Caco-2 (cell line): Measurements from ENCODE around the gene RAB3B. TPM values are rescaled to one million over a fixed set of nuclear protein-coding genes. Genes with fewer than 3 reads are reported as not detected.

Experiments
- BruUV-seq: library from RNA; stranded (reverse); fragments of 400-500 nt; replicated peaks from 2 replicates; lab custom pipeline; 2021; lab: Mats Ljungman, UMichigan
- CTCF ChIA-PET: fragments of 300-600 bp; sonication (Branson Sonifier 250); formaldehyde crosslinking; loops from one replicate; lab custom pipeline; 2022; ENCODE audit warnings: antibody characterized with exemption; lab: Charles Lee
- POLR2A ChIA-PET: fragments of 300-600 bp; sonication (Branson Sonifier 250); formaldehyde crosslinking; loops from one replicate; lab custom pipeline; 2022; ENCODE audit warnings: antibody characterized with exemption; lab: Charles Lee
- DNase-seq, 2 experiments: peaks; one replicate each; pipeline versions ENCODE4 v3.0.0 to v3.0.0-alpha.2; 2020 to 2022
- H3K27me3 ChIP-seq: replicated peaks from 2 replicates; pipeline ENCODE4 v1.6.0; 2011; ENCODE audit warnings: low read length; ENCODE audit not compliant: control insufficient read depth, insufficient read depth
- H3K36me3 ChIP-seq: 2 replicates; pipeline ENCODE4 v1.5.1; 2011; ENCODE audit warnings: low read length; ENCODE audit not compliant: control insufficient read depth, insufficient read depth
- H3K4me1 ChIP-seq: fragments of 250-450 bp; sonication (Bioruptor Pico); 2 replicates; pipeline ENCODE4 v1.5.1; 2020; ENCODE audit warnings: mild to moderate bottlenecking
- H3K4me3 ChIP-seq: 2 replicates; pipeline ENCODE4 v1.5.1; 2011; ENCODE audit warnings: low read depth, mild to moderate bottlenecking, control low read depth, low read length
- H3K9me3 ChIP-seq: fragments of 250-450 bp; sonication (Bioruptor Pico); 2 replicates; pipeline ENCODE4 v1.5.1; 2020; ENCODE audit warnings: mild to moderate bottlenecking, moderate library complexity
- H3K27ac Mint-ChIP-seq: one replicate; pipeline ENCODE4 v1.8.0; 2022; ENCODE audit warnings: mixed read lengths; ENCODE audit not compliant: unreplicated experiment
- H3K27me3 Mint-ChIP-seq: one replicate; pipeline ENCODE4 v1.8.0; 2022; ENCODE audit warnings: mixed read lengths; ENCODE audit not compliant: insufficient read depth, unreplicated experiment
- H3K36me3 Mint-ChIP-seq: one replicate; pipeline ENCODE4 v1.8.0; 2022; ENCODE audit warnings: mild to moderate bottlenecking, mixed read lengths; ENCODE audit not compliant: insufficient read depth, unreplicated experiment
- H3K4me1 Mint-ChIP-seq: one replicate; pipeline ENCODE4 v1.8.0; 2022; ENCODE audit warnings: low read depth, mixed read lengths; ENCODE audit not compliant: unreplicated experiment
- H3K4me3 Mint-ChIP-seq: one replicate; pipeline ENCODE4 v1.8.0; 2022; ENCODE audit warnings: mild to moderate bottlenecking, moderate library complexity, mixed read lengths; ENCODE audit not compliant: unreplicated experiment
- H3K9me3 Mint-ChIP-seq: one replicate; pipeline ENCODE4 v1.8.0; 2022; ENCODE audit warnings: mixed read lengths; ENCODE audit not compliant: unreplicated experiment
- intact Hi-C: fragments of 100-400 bp; cut with micrococcal nuclease; formaldehyde crosslinking; loops from one replicate; pipeline ENCODE4 v1.10.0; 2022; ENCODE audit not compliant: unreplicated experiment
- total RNA-seq: library from RNA; stranded (reverse); gene quantifications from 2 replicates; pipeline ENCODE4 v1.2.3, GENCODE V29; 2022
- TF ChIP-seq, protein P1 (sequence below), 2 experiments: fragments of 200-600 bp in 1 of 2; IDR thresholded peaks; 1 replicate in 1 of 2; 2 replicates in 1 of 2; pipeline versions ENCODE4 v1.5.1 to v1.8.0; 2011 to 2022; ENCODE audit warnings: antibody characterized with exemption in 1 of 2, control low read depth in 1 of 2, inconsistent platforms in 1 of 2, low read depth in 1 of 2, low read length in 1 of 2, mild to moderate bottlenecking in 1 of 2, moderate library complexity in 1 of 2; ENCODE audit not compliant: insufficient read depth in 1 of 2, severe bottlenecking in 1 of 2, unreplicated experiment in 1 of 2

The RAB3B gene
- total RNA-seq, 1 experiment from 2014 or later, result 11.6 TPM

DNA sequence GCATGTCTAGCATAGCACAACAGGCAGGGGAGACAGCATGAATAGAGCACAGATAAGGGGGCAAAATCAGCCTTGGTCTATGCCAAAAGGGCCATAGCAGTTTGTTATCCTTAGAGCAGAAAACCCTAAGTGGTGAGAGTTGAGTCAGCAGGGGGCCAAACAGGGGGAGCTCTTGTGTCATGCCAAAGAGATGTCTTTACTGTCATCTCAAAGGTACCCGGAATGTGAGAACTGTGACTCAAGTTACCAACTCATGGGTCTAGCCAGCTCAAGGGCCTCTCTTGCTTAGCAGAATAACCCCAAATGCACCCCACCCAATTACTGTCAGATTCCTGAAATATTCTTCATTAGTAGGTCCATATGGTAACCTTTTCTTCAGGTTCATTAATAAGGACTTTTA, 66.0 kb downstream of the RAB3B start:
- H3K27me3 Mint-ChIP-seq, result no peaks in the 10 kb centered on the region
- DNase-seq, result no peak
- no peaks in the 10 kb centered on the region for H3K4me1 Mint-ChIP-seq
- no peaks in the 10 kb centered on the region for H3K9me3 Mint-ChIP-seq
- no peaks in the 10 kb centered on the region for H3K27me3 ChIP-seq
- no peaks in the 10 kb centered on the region for H3K9me3 ChIP-seq
- TF ChIP-seq, protein P1, sequence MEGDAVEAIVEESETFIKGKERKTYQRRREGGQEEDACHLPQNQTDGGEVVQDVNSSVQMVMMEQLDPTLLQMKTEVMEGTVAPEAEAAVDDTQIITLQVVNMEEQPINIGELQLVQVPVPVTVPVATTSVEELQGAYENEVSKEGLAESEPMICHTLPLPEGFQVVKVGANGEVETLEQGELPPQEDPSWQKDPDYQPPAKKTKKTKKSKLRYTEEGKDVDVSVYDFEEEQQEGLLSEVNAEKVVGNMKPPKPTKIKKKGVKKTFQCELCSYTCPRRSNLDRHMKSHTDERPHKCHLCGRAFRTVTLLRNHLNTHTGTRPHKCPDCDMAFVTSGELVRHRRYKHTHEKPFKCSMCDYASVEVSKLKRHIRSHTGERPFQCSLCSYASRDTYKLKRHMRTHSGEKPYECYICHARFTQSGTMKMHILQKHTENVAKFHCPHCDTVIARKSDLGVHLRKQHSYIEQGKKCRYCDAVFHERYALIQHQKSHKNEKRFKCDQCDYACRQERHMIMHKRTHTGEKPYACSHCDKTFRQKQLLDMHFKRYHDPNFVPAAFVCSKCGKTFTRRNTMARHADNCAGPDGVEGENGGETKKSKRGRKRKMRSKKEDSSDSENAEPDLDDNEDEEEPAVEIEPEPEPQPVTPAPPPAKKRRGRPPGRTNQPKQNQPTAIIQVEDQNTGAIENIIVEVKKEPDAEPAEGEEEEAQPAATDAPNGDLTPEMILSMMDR (IDR thresholded peaks at IDR 0.05; ENCODE audit: insufficient read depth in 1 of 2, low read depth in 1 of 2, low read length in 1 of 2, severe bottlenecking in 1 of 2, unreplicated experiment in 1 of 2), result no peak
- H3K4me3 ChIP-seq, result no peak overlapping the region
- intact Hi-C loops, result no loop called here
- ChIA-PET POLR2A (no interaction called here), CTCF (no interaction called here)
- no peaks in the 10 kb centered on the region; the same call in 1 of the 2 replicates for H3K36me3 ChIP-seq
- BruUV-seq, result no TSS peak
- H3K4me3 Mint-ChIP-seq, result no peak overlapping the region
- peaks cover 6% of the 10 kb centered on the region for H3K36me3 Mint-ChIP-seq
- no peak overlapping the region for H3K27ac Mint-ChIP-seq
- no peaks in the 10 kb centered on the region for H3K4me1 ChIP-seq

DNA sequence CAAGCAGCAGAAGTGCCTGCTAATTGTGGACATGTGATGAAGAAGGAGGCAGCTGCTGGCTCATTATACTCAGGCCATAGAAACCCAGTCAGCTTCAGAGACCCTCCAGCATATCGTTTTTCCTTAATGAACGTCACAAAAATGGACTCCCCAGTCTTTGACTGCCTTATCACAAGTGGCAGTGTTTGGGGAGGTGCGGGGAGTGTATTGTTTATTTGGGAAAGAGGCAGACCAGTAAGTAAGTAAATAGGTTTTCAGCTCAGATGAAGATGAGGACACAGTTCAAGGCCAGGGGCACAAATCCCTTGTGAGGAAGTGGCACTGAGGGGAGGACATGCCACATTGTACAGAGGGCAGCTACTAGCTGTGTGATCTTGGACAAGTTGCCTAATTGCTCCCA, 68.5 kb downstream of the RAB3B start:
- Histone ChIP-seq H3K36me3 (no peaks in the 10 kb centered on the region; the same call in 1 of the 2 replicates), H3K9me3 (no peaks in the 10 kb centered on the region), H3K4me1 (no peaks in the 10 kb centered on the region), H3K4me3 (no peak overlapping the region), H3K27me3 (no peaks in the 10 kb centered on the region)
- TF ChIP-seq, protein P1 (IDR thresholded peaks at IDR 0.05; ENCODE audit: insufficient read depth in 1 of 2, low read depth in 1 of 2, low read length in 1 of 2, severe bottlenecking in 1 of 2, unreplicated experiment in 1 of 2), result no peak
- no peaks in the 10 kb centered on the region for H3K4me1 Mint-ChIP-seq
- intact Hi-C loops, result no loop called here
- H3K27me3 Mint-ChIP-seq, result no peaks in the 10 kb centered on the region
- DNase-seq, result no peak
- no peak overlapping the region for H3K4me3 Mint-ChIP-seq
- ChIA-PET POLR2A (no interaction called here), CTCF (no interaction called here)
- no peaks in the 10 kb centered on the region for H3K9me3 Mint-ChIP-seq
- no peak overlapping the region for H3K27ac Mint-ChIP-seq
- BruUV-seq, result no TSS peak
- H3K36me3 Mint-ChIP-seq, result peaks cover 6% of the 10 kb centered on the region

DNA sequence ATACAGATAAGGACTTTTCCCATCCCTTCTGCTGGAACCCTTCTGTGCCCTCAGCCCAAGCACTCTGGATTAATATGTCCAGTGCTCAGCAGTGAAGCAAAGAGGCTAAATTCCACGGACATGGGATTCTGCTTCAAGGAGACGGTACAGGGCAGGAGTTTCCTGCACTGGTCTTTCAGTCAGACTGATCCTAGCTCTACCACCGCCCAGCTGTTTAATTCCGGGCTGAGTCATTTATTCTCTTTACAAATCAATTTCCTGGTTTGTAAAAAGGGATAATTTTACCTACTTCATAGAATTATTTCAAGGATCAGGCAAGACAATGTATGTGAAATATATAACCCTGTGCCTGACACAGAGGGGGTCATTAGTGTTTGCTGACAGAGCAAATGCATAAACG, 70.4 kb downstream of the RAB3B start:
- no peaks in the 10 kb centered on the region for H3K9me3 ChIP-seq
- Mint-ChIP-seq H3K27me3 (no peaks in the 10 kb centered on the region), H3K4me3 (no peak overlapping the region), H3K4me1 (no peaks in the 10 kb centered on the region), H3K9me3 (no peaks in the 10 kb centered on the region), H3K36me3 (peaks cover 6% of the 10 kb centered on the region), H3K27ac (no peak overlapping the region)
- H3K4me3 ChIP-seq, result no peak overlapping the region
- no peaks in the 10 kb centered on the region for H3K4me1 ChIP-seq
- H3K36me3 ChIP-seq, result no peaks in the 10 kb centered on the region; the same call in 1 of the 2 replicates
- TF ChIP-seq, protein P1 (IDR thresholded peaks at IDR 0.05; ENCODE audit: insufficient read depth in 1 of 2, low read depth in 1 of 2, low read length in 1 of 2, severe bottlenecking in 1 of 2, unreplicated experiment in 1 of 2), result no peak
- DNase-seq, result no peak
- no peaks in the 10 kb centered on the region for H3K27me3 ChIP-seq
- intact Hi-C loops, result no loop called here
- ChIA-PET CTCF (no interaction called here), POLR2A (no interaction called here)
- no TSS peak for BruUV-seq
